ENCODE results near the gene DGKE. TPM values are rescaled to one million over a fixed set of nuclear protein-coding genes. Genes with fewer than 3 reads are reported as not detected.

The DGKE gene
- total and polyA plus RNA-seq, 2 of the 8 experiments (the other 6 are each of a cell fraction or from before 2014, with no cell fraction given), result 1.7 to 7.4 TPM

DNA sequence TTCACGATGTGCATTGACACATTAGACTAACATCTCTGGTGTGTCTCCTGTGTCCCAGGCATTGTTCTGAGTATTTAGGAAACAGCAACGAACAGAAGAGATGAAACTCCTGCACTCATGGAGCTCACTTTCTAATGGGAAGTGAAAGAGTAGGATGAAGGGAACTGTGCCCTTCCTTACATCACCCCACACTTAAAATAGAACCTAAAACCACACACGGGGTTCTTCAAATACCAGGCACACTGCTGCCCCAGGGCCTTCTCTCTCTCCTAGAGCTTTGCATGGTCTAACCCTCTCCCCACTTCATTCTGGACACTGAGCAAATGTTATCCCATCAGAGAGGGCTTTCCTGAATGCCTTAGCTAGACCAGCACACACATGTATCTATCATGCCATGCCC is 46.2 kb downstream of the DGKE start:
- H2BK5ac ChIP-seq (ENCODE audit: low read depth, low read length), result no peak overlapping the region; the same call in 1 of the 2 replicates
- no peak overlapping the region for H3K4me3 ChIP-seq (ENCODE audit: extremely low read depth in 1 of 4, insufficient read depth in 2 of 4, low read depth in 3 of 4, low read length in 4 of 4)
- H3K4ac ChIP-seq (replicated peaks; ENCODE audit: insufficient read length, low read depth, low read length), result no peak overlapping the region
- CTCF ChIA-PET (ENCODE audit: partially characterized antibody), result interaction anchor here (0.6 to 2.2 kb wide), 9 partner anchors 9 to 360 kb away, joined by 3 to 9 read pairs (median 3); no protein-coding TSS in a partner anchor
- no peak overlapping the region for H4K8ac ChIP-seq (ENCODE audit: extremely low read depth, insufficient read depth, low read length)
- no peak overlapping the region for H3K9ac ChIP-seq (replicated peaks in 1 of 4; ENCODE audit: extremely low read depth in 1 of 4, low read depth in 3 of 4, low read length in 3 of 4)
- no peaks in the 10 kb centered on the region for H3K23me2 ChIP-seq (ENCODE audit: low read depth, low read length)
- H4K20me1 ChIP-seq (replicated peaks in 1 of 2; ENCODE audit: control insufficient read depth in 1 of 2, insufficient read depth in 2 of 2, low read length in 2 of 2), result no peaks in the 10 kb centered on the region
- no peak overlapping the region for H4K5ac ChIP-seq (ENCODE audit: insufficient read length, low read depth, low read length)
- H2BK12ac ChIP-seq (ENCODE audit: low read depth, low read length), result no peak overlapping the region
- no peaks in the 10 kb centered on the region for H3K9me3 ChIP-seq (ENCODE audit: insufficient read depth in 2 of 2, low read depth in 1 of 2, low read length in 1 of 2)
- POLR2A ChIA-PET (ENCODE audit: partially characterized antibody), result interaction anchor here (2.0 kb wide), 1 partner anchor 11 kb away, joined by 5 read pairs; no protein-coding TSS in a partner anchor
- no peak overlapping the region for H3K14ac ChIP-seq (ENCODE audit: insufficient read length)
- H2AFZ ChIP-seq (ENCODE audit: low read length), result no peak overlapping the region
- H3K4me2 ChIP-seq (ENCODE audit: insufficient read depth in 1 of 2, low read depth in 2 of 2, low read length in 2 of 2), result no peak overlapping the region
- no peak overlapping the region for H3K56ac ChIP-seq (replicated peaks; ENCODE audit: insufficient read length, low read depth, low read length)
- no peak overlapping the region for H3K23ac ChIP-seq (ENCODE audit: insufficient read length)
- no peaks in the 10 kb centered on the region for H3K4me1 ChIP-seq (replicated peaks in 1 of 4; ENCODE audit: control insufficient read depth in 3 of 4, insufficient read depth in 4 of 4, low read length in 3 of 4)
- H2BK120ac ChIP-seq (replicated peaks; ENCODE audit: low read depth, low read length), result no peak overlapping the region
- H2BK20ac ChIP-seq (ENCODE audit: low read length), result no peak overlapping the region
- FAIRE-seq (no peak), DNase-seq (ENCODE audit: low read depth in 1 of 2, low spot score in 2 of 2) (no peak)
- H3K27me3 ChIP-seq (replicated peaks in 1 of 4; ENCODE audit: control insufficient read depth in 3 of 4, extremely low read depth in 1 of 4, insufficient read depth in 3 of 4, low read length in 3 of 4), result 0 out of 7 replicates have a peak, but pooled peaks cover 0 to 3% (median under 1%) of the 10 kb centered on the region in 4 experiments
- H4K91ac ChIP-seq (replicated peaks; ENCODE audit: insufficient read length, low read length), result no peak overlapping the region
- no peak overlapping the region for H2BK15ac ChIP-seq (ENCODE audit: low read length)
- H3K79me2 ChIP-seq (ENCODE audit: control insufficient read depth in 1 of 2, insufficient read depth in 2 of 2, low read length in 2 of 2), result no peaks in the 10 kb centered on the region
- no peaks in the 10 kb centered on the region for H3K79me1 ChIP-seq (ENCODE audit: low read depth, low read length)
- H3K18ac ChIP-seq (ENCODE audit: extremely low read depth, low read length), result no peak overlapping the region
- 89% methylated on average over 3 of the region's 3 CpGs; no CpG with 5 or more reads in 1 of the 2 experiments for WGBS, 2 experiments (ENCODE audit: extremely low coverage in 1 of 2, insufficient coverage in 1 of 2, insufficient read length in 1 of 2, insufficient replicate concordance in 2 of 2, low coverage in 1 of 2, low lambda C conversion rate in 2 of 2, missing lambda C conversion rate in 1 of 2)
- no peak overlapping the region for H2AK5ac ChIP-seq (ENCODE audit: low read depth, low read length)
- no peak overlapping the region for H3K27ac ChIP-seq (ENCODE audit: low read depth, low read length)
- H3K36me3 ChIP-seq (ENCODE audit: control insufficient read depth in 2 of 4, insufficient read depth in 4 of 4, low read length in 3 of 4), result no peaks in the 10 kb centered on the region
- no peak for TF ChIP-seq CBX5 (IDR thresholded peaks at IDR 0.05; ENCODE audit: low read depth, low read length)
- TF ChIP-seq SIX5 (IDR thresholded peaks at IDR 0.05; ENCODE audit: low read depth, low read length), result no peak
